HG03469 (cell line): ENCODE data around the gene HOXD8.

ENCODE experiments used
- ATAC-seq: cut with Tn5 transposase; IDR thresholded peaks from one replicate; pipeline ENCODE4 v1.9.1; 2021; ENCODE audit warnings: mild to moderate bottlenecking, moderate library complexity, moderate number of reproducible peaks; ENCODE audit not compliant: unreplicated experiment

Gene HOXD8

DNA sequence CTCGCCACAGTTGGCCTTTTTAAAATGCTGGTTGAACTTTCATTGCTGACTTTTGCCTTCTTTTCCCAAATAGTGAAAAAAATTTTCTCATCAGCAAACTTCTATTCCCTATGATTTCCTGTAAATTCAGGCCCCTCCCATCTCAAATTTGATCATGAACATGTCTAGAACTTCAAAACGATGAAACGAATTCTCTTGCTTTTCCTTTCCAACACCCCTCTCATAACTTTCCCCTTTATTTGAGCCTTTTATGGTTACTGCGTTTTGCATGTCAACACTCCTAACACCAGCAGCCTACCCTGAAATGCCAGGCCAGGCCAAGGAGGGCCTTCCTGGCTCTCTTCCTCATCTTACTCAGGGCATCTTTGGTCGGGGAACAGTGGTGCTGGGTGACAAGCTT is 38.6 kb upstream of the HOXD8 start:
- no peak for ATAC-seq

DNA sequence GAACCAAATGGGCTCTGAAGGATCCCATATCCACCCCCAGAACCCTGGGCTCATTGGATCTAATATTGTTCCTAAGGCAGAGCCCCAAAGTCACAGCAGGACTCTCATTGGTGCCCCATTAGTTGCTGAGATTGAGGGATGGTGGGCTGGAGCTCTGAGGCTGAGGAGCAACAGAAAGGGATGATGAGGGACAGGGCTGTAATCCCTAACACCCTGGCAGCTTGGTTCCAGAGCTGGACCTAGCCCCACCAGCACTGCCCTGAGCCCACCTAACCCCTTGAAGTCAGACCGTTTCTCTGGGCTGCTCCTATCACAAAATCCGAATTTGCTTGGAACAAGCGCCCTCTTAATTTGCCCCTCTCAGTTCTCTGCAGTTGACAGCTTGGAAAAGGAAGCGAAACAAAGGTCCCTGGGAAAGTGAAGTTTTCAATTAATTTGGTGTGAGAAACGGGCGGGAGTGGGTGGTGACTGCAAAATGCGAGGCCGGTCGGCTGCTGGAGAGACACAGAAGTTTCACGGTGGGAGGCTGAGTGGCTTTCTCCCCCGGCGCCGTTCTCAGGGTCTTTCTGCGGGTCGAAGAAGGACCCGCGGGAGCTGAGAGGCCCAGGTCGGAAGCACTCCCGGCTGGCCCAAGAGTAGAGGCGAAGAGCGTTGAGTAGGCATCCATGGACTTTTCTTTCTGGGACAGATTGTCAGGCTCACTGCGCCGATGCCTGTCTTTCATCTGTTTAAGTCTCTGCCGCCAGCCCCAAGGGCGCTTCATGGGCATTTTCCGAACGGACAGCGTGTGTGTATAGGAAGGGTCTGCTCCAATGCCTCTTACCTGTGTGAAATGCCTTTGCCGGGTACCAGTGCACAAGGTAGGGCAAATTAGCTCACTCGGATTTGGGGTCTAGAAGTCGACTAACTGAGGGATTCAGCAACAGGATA is 37.9 kb upstream of the HOXD8 start:
- ATAC-seq = no peak

DNA sequence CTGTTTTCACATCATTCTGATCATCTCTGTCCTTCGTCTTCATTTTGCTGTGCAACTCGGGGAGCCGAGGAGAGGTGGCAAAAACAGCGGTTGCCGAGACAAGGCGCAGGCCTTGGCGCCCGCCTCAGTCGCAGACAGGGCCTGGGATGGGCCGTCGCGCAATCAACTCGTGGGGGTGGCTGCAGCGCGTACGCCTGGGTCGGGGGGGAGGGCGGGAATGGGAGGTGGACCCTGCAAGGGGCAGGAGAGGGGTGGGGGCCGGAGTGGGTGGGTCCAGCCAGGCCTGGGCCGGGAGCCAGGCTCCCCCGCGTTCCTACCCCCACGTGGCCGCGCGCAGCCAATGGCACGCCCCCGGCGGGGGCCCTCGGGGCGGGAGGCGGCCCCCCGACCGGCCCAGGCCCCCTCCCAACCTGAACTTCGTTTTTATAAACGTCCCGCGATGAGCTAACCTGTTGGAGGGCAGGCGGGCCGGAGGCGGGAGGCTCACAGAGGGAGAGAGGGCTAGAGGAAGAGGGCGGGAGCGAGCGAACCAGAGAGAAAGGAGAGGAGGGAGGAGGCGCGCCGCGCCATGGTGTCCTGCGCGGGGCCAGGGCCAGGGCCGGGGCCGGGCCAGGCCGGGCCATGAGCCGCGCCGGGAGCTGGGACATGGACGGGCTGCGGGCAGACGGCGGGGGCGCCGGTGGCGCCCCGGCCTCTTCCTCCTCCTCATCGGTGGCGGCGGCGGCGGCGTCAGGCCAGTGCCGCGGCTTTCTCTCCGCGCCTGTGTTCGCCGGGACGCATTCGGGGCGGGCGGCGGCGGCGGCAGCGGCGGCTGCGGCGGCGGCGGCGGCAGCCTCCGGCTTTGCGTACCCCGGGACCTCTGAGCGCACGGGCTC is 37.0 kb upstream of the HOXD8 start, which contains the start of gene HOXD13:
Gene HOXD13, plus strand, starts transcription at position 452 of the 875 bp plus-strand sequence. Its CDS starts 170 bp downstream, at position 622.
- no peak for ATAC-seq

DNA sequence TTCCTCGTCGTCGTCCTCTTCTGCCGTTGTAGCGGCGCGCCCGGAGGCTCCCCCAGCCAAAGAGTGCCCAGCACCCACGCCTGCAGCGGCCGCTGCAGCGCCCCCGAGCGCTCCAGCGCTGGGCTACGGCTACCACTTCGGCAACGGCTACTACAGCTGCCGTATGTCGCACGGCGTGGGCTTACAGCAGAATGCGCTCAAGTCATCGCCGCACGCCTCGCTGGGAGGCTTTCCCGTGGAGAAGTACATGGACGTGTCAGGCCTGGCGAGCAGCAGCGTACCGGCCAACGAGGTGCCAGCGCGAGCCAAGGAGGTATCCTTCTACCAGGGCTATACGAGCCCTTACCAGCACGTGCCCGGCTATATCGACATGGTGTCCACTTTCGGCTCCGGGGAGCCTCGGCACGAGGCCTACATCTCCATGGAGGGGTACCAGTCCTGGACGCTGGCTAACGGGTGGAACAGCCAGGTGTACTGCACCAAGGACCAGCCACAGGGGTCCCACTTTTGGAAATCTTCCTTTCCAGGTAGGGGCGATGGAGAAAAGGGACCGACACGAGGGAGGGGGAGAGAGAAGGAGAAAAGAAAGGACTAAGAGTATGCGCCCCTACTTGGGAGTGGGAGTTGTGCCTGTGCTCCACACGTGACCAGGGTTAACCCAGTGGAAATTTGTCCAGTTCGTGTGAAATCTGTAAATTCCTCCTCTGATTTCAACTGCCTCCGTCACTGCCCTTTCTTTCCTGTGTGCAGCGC is 36.2 kb upstream of the HOXD8 start:
- ATAC-seq = no peak

DNA sequence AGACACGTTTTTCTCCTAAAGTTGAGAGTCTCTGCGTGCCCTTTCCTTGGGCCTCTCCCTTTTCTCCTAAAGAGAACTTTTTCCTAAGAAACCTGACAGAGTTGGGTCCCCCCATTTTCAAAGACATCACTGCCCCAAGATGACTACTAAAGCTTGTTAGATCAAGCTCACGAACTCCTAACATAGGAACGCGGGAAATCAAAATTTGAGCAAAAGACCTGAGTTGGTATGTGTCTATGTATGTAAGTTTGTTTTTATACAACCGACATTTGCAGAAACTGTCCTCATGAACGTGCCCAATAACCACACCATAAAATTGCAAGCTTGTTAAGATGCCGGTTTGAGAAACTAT is 35.6 kb upstream of the HOXD8 start:
- ATAC-seq = no peak

DNA sequence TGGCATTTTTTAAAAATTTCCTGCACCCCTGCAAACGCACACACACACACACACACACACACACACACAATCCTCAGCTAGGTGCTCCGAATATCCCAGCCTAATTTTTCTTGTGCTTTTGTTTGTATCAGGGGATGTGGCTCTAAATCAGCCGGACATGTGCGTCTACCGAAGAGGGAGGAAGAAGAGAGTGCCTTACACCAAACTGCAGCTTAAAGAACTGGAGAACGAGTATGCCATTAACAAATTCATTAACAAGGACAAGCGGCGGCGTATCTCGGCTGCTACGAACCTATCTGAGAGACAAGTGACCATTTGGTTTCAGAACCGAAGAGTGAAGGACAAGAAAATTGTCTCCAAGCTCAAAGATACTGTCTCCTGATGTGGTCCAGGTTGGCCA is 35.2 kb upstream of the HOXD8 start:
- no peak for ATAC-seq

DNA sequence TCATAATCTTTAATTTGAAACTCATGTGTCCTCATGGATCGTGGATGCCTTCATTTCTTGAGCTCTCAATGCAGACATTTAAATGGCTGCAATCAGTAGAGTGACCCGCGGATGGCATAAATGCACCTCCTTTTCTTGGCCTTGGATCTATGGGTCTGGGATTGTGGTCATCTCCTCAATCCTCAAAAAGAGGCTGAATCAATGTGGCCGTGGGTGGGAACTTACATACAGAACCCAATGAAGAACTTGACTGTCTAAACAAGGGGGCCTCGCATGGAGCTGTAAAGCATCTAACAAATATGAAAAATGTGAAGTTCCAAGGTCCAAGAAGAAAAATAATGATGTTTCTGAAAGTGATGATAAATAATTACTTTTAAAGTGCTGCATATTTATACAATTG is 34.1 kb upstream of the HOXD8 start:
- ATAC-seq = no peak

DNA sequence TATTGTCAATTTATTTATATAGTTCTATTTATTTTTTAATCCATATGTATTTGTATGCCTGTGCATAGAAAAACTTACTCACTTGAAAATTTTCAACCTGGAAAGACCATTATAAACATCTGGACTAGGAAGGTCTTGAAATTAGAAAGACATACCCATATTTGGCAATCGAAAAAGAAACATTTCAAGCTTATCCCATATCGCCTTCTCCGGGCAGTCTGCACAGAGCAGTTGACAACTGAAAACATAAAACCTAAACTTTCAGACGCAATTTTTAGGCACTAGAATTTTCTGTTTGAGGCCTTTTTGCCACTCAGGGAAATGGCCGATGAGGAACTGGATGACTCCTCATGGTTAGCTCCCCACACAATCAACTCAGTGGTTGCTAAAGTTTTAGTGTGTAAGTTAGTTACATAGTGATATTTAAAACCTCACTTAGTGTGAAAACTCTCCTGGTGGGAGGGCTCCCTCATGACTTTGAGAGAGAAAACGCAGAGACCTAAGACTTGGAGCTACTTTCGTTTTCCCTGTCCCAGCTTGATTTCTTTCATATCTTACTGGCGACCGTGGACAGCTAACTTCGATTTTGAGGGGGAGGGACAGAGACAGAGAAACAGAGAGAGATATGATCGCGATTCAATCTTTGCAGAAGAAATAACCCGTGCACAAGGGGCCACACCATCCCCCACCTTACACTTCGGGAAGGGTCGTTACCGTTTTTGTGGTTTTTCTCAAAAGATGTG is 33.1 kb upstream of the HOXD8 start:
- ATAC-seq = no peak

DNA sequence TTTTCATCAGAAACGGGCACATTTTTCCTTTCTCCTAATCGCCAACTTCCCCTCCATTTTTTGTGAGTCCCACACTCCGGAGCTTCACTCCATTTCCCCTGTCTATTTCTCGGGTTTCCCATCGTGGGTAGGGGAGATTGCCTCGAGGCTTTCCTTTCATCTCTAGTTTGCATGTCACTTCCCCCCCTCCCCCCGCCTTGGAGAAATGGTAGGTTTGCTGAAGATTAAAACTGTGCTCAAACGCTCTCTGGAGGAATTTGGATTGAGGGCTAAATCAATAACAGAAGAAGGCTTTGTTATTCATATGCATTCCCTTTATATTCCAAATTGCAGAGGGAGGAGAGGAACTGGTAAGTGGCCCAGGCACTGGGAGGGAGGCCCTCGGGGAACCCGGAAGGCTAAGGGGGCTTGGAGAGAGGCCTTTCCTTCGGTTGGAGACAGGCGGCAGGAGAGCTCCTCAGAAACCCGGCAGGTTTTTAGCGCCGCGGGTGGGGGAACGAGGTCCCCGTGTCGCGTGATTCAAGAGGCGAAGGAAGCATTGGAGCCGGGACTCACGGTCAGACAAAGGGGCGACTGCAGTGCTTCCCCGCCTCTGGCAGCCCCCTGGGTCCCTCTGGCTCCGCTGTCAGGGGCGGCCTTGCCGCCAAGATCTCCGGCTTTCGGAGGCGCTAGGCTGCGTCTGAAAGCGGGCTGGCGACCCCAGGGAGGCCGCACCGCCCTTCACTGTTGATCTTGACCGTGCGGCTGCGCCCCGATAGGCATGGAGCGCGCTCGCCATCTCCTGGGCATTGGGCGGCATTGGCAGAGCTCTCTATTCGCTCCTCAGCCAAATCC is 32.3 kb upstream of the HOXD8 start:
- ATAC-seq = peak; percentile 78

DNA sequence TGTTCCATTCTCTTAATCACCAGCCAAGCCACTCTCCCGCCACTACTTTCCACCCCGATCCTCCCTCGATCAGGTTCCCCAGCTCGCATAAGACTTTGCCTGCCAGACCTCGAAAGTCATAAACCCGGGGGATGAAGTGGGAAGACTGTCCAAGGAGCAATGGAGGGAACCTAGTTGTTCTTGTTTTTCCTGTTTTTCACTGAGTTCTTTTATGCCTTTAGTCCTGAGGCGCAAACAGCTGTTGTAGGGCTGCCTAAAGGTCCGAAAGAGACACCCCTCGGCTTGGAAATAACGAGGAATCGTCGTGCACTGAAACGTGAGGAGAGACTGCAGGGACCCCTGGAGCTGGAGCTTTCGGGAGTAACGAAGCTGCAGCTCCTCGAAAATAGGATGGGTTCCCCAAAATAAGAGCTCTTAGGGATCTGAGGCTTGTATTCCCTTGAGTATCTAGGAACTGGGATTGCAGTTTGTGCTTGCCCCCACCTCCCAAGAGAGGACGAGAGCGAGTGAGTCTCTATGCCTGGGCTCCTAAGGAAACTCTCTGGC is 31.6 kb upstream of the HOXD8 start:
- no peak for ATAC-seq

DNA sequence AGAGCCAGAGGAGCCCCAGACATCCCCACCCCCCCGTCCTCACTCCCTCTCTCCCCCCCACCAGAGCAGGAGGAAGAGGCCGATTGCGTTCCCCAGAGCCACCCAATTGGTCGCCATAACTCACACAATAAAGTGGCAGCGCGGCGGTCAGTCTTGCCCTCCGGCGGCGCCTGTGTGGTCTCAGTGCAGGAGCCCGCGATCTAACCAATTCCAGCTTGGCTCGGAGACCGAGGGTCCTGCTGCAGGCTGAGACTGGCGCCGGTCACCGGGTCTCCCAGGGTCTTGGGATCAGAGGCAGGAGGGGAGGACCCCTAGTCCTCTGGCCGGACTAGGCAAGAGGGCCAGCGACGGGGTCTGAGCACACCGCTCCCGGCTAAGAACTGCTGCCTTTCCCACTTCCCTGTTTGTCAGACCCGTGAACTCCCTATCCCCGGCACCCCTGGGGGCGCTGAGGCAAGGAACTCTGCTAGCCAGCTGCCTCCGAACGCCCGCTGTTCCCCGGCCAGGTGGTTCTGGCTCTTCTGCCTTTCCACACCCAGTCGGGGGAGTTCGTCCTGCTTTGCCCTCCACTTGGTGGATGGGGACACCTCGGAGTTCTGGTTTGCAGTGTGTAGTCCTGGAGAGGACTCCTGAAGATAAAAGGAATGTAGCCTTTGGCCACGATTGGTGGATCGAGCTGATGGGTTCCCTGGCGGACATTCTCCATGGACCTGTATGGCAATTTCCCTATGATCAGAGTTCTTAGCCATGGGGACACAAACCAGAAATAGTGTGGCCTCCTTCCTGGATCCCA is 30.9 kb upstream of the HOXD8 start:
- no peak for ATAC-seq

DNA sequence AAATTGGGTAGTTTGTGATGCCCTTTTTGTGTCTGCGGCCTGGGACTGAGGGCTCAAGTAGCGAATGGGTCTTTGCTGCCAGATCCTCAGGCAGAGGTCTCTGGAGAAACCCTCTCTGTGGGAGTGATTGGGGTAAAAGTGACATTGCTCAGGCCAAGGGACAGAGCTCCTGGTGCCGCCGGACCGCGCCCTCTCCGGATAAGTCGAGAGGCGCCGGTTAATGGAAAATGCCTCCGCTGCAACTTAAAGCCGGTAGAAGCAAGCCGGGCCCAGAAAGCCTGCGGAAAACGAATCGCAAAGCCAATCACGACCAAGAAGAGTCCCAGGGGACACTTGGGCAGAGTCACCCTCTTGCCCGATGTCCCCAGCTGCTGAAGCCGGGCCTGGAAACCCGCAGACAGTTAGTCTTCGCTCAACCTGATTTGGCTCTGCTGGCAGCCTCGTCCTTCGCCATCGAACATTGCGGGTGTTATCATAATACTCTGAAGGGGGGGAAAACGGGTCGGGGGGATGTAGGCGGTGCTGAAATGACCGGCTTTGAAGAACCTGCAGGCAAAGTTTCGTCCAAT is 30.3 kb upstream of the HOXD8 start:
- ATAC-seq = no peak

DNA sequence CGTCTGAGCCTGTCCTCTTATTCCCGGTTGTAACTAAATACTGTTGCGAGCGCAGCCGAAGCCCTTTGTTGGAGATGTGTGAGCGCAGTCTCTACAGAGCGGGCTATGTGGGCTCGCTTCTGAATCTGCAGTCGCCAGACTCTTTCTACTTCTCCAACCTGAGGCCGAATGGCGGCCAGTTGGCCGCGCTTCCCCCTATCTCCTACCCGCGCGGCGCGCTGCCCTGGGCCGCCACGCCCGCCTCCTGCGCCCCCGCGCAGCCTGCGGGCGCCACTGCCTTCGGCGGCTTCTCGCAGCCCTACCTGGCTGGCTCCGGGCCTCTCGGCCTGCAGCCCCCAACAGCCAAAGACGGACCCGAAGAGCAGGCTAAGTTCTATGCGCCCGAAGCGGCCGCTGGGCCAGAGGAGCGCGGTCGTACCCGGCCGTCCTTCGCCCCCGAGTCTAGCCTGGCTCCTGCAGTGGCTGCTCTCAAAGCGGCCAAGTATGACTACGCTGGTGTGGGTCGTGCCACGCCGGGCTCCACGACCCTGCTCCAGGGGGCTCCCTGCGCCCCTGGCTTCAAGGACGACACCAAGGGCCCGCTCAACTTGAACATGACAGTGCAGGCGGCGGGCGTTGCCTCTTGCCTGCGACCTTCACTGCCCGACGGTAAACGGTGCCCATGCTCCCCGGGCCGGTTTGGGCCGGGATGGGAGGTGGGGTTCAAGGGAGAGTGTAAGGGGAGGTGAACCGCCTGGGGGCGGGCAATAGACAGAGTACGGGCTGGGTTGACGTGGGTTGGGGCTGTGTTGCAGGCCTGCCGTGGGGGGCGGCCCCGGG is 29.6 kb upstream of the HOXD8 start, which contains the start of gene HOXD12:
Gene HOXD12, plus strand, starts transcription at position 68 of the 819 bp plus-strand sequence. Its CDS starts 7 bp downstream, at position 75.
- no peak for ATAC-seq

DNA sequence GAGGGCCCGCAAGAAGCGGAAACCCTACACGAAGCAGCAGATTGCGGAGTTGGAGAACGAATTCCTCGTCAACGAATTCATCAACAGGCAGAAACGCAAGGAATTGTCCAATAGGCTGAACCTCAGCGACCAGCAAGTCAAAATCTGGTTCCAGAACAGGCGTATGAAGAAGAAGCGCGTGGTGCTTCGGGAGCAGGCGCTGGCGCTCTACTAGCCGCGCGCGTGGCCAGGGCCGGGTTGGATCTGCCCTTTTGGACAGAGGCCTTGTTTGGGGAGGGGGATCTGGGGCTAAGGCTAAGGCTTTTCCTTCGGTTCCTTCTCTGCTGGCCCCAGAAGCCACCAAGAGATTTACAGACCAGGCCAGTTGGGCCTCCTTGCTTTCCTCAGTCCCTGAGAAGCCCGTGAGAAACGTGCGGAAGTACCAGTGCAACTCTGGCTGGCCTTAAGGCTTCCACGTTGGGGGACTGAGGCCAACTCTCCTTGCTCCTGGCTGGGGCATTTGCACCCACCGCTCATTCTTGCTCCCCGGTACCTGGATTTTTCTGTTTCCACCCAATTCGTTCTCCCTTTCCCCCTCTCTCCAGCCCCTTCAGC is 28.9 kb upstream of the HOXD8 start:
- no peak for ATAC-seq

DNA sequence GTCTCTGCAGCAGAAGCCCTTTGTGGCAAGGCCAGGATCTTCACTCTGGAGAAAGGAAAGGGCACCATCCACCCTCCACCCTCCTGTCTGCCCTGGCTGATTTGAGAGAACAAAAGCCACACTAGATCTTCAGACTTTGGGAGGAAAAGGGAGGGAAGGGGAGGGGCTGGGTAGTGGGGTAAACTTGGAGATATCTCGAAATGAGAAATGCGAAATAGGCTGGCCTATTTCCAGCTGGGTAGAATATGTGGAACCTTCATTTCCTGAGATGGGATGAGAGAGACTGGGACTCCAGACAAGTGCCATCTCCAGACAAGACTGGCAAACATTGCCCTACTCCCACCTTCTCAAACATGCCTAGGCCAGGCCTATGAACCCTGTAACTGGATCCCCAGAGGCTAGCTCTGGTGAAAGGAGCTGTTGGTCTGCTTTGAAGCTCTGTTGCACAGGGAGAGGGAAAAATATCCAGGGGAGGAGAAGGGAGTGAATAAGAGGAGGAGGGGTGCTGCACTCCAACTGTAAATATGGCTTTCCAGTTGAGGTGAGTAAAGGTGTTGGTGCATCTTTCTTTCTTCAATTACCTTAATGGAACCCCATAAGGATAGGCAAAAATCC is 28.2 kb upstream of the HOXD8 start:
- no peak for ATAC-seq

DNA sequence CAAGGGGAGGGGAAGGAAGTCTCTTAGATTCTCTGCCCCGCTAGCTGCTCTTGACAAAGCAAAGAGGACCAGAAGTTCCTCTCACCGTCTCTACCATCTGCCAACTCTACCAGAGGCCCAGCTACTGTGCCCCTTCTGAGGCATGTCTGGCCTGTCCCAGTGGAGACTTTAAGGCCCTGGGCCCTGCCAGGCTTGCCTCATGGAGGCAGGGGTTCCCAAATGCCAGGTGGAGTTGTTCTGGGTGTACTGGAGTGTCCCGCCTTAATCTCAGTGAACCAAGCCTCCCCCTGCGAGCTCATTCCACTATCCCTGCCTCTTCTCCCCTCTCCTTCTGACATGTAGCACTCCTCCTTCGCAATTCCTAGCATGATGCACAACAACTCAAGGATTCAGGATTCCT is 27.7 kb upstream of the HOXD8 start:
- ATAC-seq = no peak
